Measurements from ENCODE around the gene MAPK11.

DNA sequence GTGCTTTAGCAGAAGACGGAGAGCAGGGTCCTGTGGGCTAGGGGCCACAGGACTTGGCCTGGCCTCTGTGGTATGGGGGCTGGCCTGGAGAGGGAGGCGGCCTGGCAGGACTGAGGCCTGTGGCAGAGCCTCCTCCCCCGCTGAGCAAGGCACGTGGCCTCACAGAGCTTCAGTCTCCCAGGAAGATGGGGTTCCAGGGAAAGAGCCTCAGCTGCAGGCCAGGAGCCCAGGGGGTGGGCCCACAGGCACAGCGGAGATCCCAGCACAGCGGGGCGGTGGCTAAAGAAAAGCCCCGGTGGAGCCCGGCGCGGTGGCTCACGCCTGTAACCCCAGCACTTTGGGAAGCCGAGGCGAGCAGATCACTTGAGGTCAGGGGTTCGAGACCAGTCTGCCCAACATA lies 10.9 kb downstream of the MAPK11 start:
- TF ChIP-seq SRSF7 (optimal IDR thresholded peaks at IDR 0.05; ENCODE audit: low read depth, low read length) = no peak
- TF ChIP-seq TARDBP (IDR thresholded peaks at IDR 0.05) = no peak
- TF ChIP-seq RAD21 (CRISPR knock-in tag; conservative IDR thresholded peaks at IDR 0.05 in 1 of 2, IDR thresholded peaks at IDR 0.05 in 1 of 2) = no peak

All from K562 (cell line).